HFF-Myc (cell line): ENCODE measurements around the gene MIEN1.

ENCODE experiments used
- DNase-seq: peaks from one replicate; pipeline ENCODE4 v3.0.0-alpha.2; 2011; ENCODE audit warnings: low read depth; ENCODE audit errors: extremely low read depth
- H3K4me3 ChIP-seq: replicated peaks from 2 replicates; pipeline ENCODE4 v1.5.1; 2011; ENCODE audit warnings: low read depth, mild to moderate bottlenecking, control low read depth, low read length
- CTCF ChIP-seq: IDR thresholded peaks from 2 replicates; pipeline ENCODE4 v1.5.1; 2012; ENCODE audit warnings: mild to moderate bottlenecking, low read depth, low read length, control low read depth; ENCODE audit errors: missing control alignments

MIEN1 gene

GRCh38 chr17:39688945-39689344, 41.4 kb downstream of the MIEN1 start:
- no peak for DNase-seq
- no peak for TF ChIP-seq CTCF
- H3K4me3 ChIP-seq, result peak overlapping the region; percentile 55

GRCh38 chr17:39688475-39688835, 41.9 kb downstream of the MIEN1 start:
- H3K4me3 ChIP-seq, result peak overlapping the region; percentile 55
- no peak for TF ChIP-seq CTCF
- DNase-seq, result no peak

- no peak for TF ChIP-seq CTCF
- DNase-seq, result peak; percentile 67
- H3K4me3 ChIP-seq, result peak within 1 kb of the TSS; percentile 55
Measured at GRCh38 chr17:39687546-39688474, 42.5 kb downstream of the MIEN1 start, which contains the start of gene PGAP3. PGAP3 (minus strand) TSS chr17:39688057; CDS start chr17:39688014, 43 bp downstream.

GRCh38 chr17:39687101-39687545, 43.2 kb downstream of the MIEN1 start:
- no peak for DNase-seq
- no peak for TF ChIP-seq CTCF
- H3K4me3 ChIP-seq, result peak overlapping the region; percentile 55

- TF ChIP-seq CTCF, result no peak
- no peak overlapping the region for H3K4me3 ChIP-seq
- DNase-seq, result no peak
Measured at GRCh38 chr17:39684369-39685192, 45.8 kb downstream of the MIEN1 start.

GRCh38 chr17:39683295-39683939, 46.9 kb downstream of the MIEN1 start:
- H3K4me3 ChIP-seq, result no peak overlapping the region
- no peak for TF ChIP-seq CTCF
- DNase-seq, result no peak
